ENCODE results near the gene SPECC1. TPM values are rescaled to one million over a fixed set of nuclear protein-coding genes. Genes with fewer than 3 reads are reported as not detected.

The SPECC1 gene
- total and polyA plus RNA-seq, 2 of the 13 experiments (the other 11 are each of a cell fraction or from before 2014, with no cell fraction given), result 2.3 to 6.9 TPM

GRCh38 chr17:20226814-20227482, 217.8 kb downstream of the SPECC1 start (continued):
- TF ChIP-seq CTCF (CRISPR knock-in tag; IDR thresholded peaks at IDR 0.05) (peak; percentile 94), ZNF740 (CRISPR knock-in tag; IDR thresholded peaks at IDR 0.05) (peak; percentile 90), ZNF574 (CRISPR knock-in tag; IDR thresholded peaks at IDR 0.05) (peak; percentile 40; the same call in 1 of the 2 replicates), STAG1 (CRISPR knock-in tag; IDR thresholded peaks at IDR 0.05) (peak; percentile 90), MXD3 (CRISPR knock-in tag; IDR thresholded peaks at IDR 0.05) (no peak), DNMT3B (CRISPR knock-in tag; conservative IDR thresholded peaks at IDR 0.05) (no peak), RAD21 (CRISPR knock-in tag; IDR thresholded peaks at IDR 0.05) (peak; percentile 86), BCLAF1 (IDR thresholded peaks at IDR 0.05) (no peak), TSC22D2 (CRISPR knock-in tag; IDR thresholded peaks at IDR 0.05; ENCODE audit: borderline replicate concordance) (0 out of 2 replicates have a peak, but pooled peaks have one; percentile 43), ZNF768 (CRISPR knock-in tag; IDR thresholded peaks at IDR 0.05) (no peak)
